HepG2 (cell line): ENCODE data around the gene XAB2. TPM values are rescaled to one million over a fixed set of nuclear protein-coding genes. Genes with fewer than 3 reads are reported as not detected.

Experiments
- ATAC-seq: fragments of 200-7000 bp; cut with Tn5 transposase; 3 replicates; pipeline ENCODE4 v1.9.1; 2020; ENCODE audit warnings: mild to moderate bottlenecking, moderate library complexity
- BruUV-seq: library from RNA; stranded (reverse); fragments of 400-500 nt; replicated peaks from 2 replicates; lab custom pipeline; 2021; lab: Mats Ljungman, UMichigan
- CTCF ChIA-PET: fragments of 300-600 bp; formaldehyde crosslinking; extraction: SDS; loops from one replicate; lab custom pipeline; 2021; ENCODE audit warnings: low total read pairs, inconsistent platforms, low intra/inter-chr PET ratio; lab: Yijun Ruan, JAX
- POLR2A ChIA-PET: fragments of 350-600 bp; sonication (Branson Sonifier 250); formaldehyde crosslinking; loops from one replicate; lab custom pipeline; 2020; ENCODE audit warnings: antibody characterized with exemption, inconsistent platforms; lab: Yijun Ruan, JAX
- DNase-seq: peaks from one replicate; pipeline ENCODE4 v3.0.0-alpha.2; 2015; ENCODE audit warnings: low spot score
- FAIRE-seq: peaks from 3 replicates; lab custom pipeline; 2011; peaks lifted over from hg19 to GRCh38; lab: Jason Lieb, UNC
- H2AFZ ChIP-seq: one replicate; pipeline ENCODE4 v1.6.1; 2011; ENCODE audit warnings: low read length, inconsistent platforms
- H3K27ac ChIP-seq: fragments of 300-600 bp; 3 replicates; pipeline ENCODE4 v1.8.0; 2011; ENCODE audit warnings: mixed run types, mild to moderate bottlenecking, mixed read lengths, low read length, inconsistent platforms; ENCODE audit not compliant: insufficient read depth; ENCODE audit errors: extremely low read length
- H3K27me3 ChIP-seq, 2 experiments: fragments of 200-600 bp in 1 of 2; 2 replicates in 1 of 2; 3 replicates in 1 of 2; pipeline versions ENCODE4 v1.6.0 to v1.8.0; 2011; ENCODE audit warnings: low read length in 2 of 2, mild to moderate bottlenecking in 2 of 2, moderate library complexity in 2 of 2, inconsistent platforms in 1 of 2; ENCODE audit not compliant: insufficient read depth in 2 of 2, control insufficient read depth in 1 of 2
- H3K36me3 ChIP-seq, 2 experiments: fragments of 200-600 bp in 1 of 2; replicated peaks in 1 of 2; 2 replicates in 1 of 2; 3 replicates in 1 of 2; pipeline versions ENCODE4 v1.5.1 to v1.8.0; 2011; ENCODE audit warnings: low read length in 2 of 2, inconsistent platforms in 1 of 2; ENCODE audit not compliant: insufficient read depth in 2 of 2, control insufficient read depth in 1 of 2
- H3K4me1 ChIP-seq: 2 replicates; pipeline ENCODE4 v1.5.1; 2012; ENCODE audit warnings: low read length, inconsistent platforms; ENCODE audit not compliant: insufficient read depth
- H3K4me2 ChIP-seq: 2 replicates; pipeline ENCODE4 v1.6.0; 2011; ENCODE audit warnings: low read depth, low read length, inconsistent platforms
- H3K4me3 ChIP-seq, 3 experiments: fragments of 200-600 bp in 1 of 3; sonication (generic), shearing (Covaris generic) in 1 of 3; replicated peaks in 1 of 3; 2 replicates each; pipeline ENCODE4 v1.5.1; 2011 to 2016; ENCODE audit warnings: low read length in 3 of 3, inconsistent platforms in 2 of 3, low read depth in 2 of 3, mild to moderate bottlenecking in 2 of 3, control low read depth in 1 of 3, mixed read lengths in 1 of 3; ENCODE audit not compliant: insufficient read depth in 1 of 3
- H3K79me2 ChIP-seq: one replicate; pipeline ENCODE4 v1.6.1; 2011; ENCODE audit warnings: low read length, inconsistent platforms; ENCODE audit not compliant: insufficient read depth
- H3K9ac ChIP-seq: 2 replicates; pipeline ENCODE4 v1.6.0; 2011; ENCODE audit warnings: mild to moderate bottlenecking, low read depth, low read length, inconsistent platforms; ENCODE audit not compliant: insufficient read depth
- H3K9me3 ChIP-seq: 2 replicates; pipeline ENCODE4 v1.5.1; 2012; ENCODE audit warnings: mild to moderate bottlenecking, low read length
- H4K20me1 ChIP-seq: 2 replicates; pipeline ENCODE4 v1.6.0; 2011; ENCODE audit warnings: inconsistent platforms, mild to moderate bottlenecking, low read length, moderate library complexity; ENCODE audit not compliant: insufficient read depth
- CBX5 ChIP-seq: sonication (generic); formaldehyde crosslinking; IDR thresholded peaks from 2 replicates; pipeline ENCODE4 v1.4.0; 2020; ENCODE audit warnings: missing genetic modification reagents, borderline replicate concordance
- ERF ChIP-seq: IDR thresholded peaks from 2 replicates; pipeline ENCODE4 v1.6.1; 2018; ENCODE audit warnings: missing biosample characterization, missing genetic modification reagents
- NFKB2 ChIP-seq: sonication (generic); formaldehyde crosslinking; IDR thresholded peaks from 2 replicates; pipeline ENCODE4 v1.4.0; 2020; ENCODE audit warnings: missing genetic modification reagents, borderline replicate concordance
- PAWR ChIP-seq: sonication (generic); formaldehyde crosslinking; IDR thresholded peaks from 2 replicates; pipeline ENCODE4 v1.4.0; 2020; ENCODE audit warnings: missing genetic modification reagents, mild to moderate bottlenecking, borderline replicate concordance
- SMARCE1 ChIP-seq: fragments of 450-650 bp; IDR thresholded peaks from 2 replicates; pipeline ENCODE4 v1.6.1; 2017; ENCODE audit warnings: borderline replicate concordance
- ZNF253 ChIP-seq: sonication (generic); formaldehyde crosslinking; IDR thresholded peaks from 2 replicates; pipeline ENCODE4 v1.8.0; 2022; ENCODE audit warnings: mild to moderate bottlenecking, missing genetic modification reagents, borderline replicate concordance
- ZNF672 ChIP-seq: sonication (generic); formaldehyde crosslinking; IDR thresholded peaks from 2 replicates; pipeline ENCODE4 v1.8.1; 2022; ENCODE audit warnings: missing genetic modification reagents
- WGBS: methylation state at CpG from one replicate; pipeline ENCODE4 v1.1.6; 2017; ENCODE audit warnings: low lambda C conversion rate; 5-methylcytosine and 5-hydroxymethylcytosine counted together
- in situ Hi-C: cut with HindIII; loops from 2 replicates; pipeline ENCODE4 v1.10.0; 2017; ENCODE audit warnings: low pct_unique_long_range_greater_than_20kb; ENCODE audit not compliant: extremely low pct_ligation_motif_present
- intact Hi-C: fragments of 100-400 bp; cut with micrococcal nuclease; formaldehyde crosslinking; loops from one replicate; pipeline ENCODE4 v1.10.0; 2022; ENCODE audit not compliant: unreplicated experiment
- polyA plus RNA-seq, 8 experiments: library from polyadenylated mRNA; depleted of rRNA in 3 of 8; stranded (reverse) in 7 of 8; unstranded in 1 of 8; fragments of >200 nt; fragmentation: Illumina TruSeq in 4 of 8; extraction: Trizol in 4 of 8; gene quantifications; 2 replicates each; pipeline versions ENCODE4 v1.2.1 to v1.2.3, GENCODE V29; 2011 to 2016; ENCODE audit warnings: low read depth in 4 of 8, missing spikeins in 1 of 8, mixed read lengths in 1 of 8; ENCODE audit not compliant: insufficient read depth in 1 of 8
- total RNA-seq, 5 experiments: library from RNA; depleted of rRNA; stranded (reverse); fragments of >200 nt; fragmentation: Illumina TruSeq; extraction: Trizol; gene quantifications; 2 replicates each; pipeline ENCODE4 v1.2.3, GENCODE V29; 2016; ENCODE audit warnings: low read depth in 1 of 5
- TF ChIP-seq, protein P1 (sequence below): sonication (generic); formaldehyde crosslinking; IDR thresholded peaks from 2 replicates; pipeline ENCODE4 v1.4.0; 2020; ENCODE audit warnings: missing genetic modification reagents, borderline replicate concordance

Gene XAB2
- total and polyA plus RNA-seq, 2 of the 13 experiments (the other 11 are each of a cell fraction or from before 2014, with no cell fraction given), result 6.2 to 23.9 TPM

DNA sequence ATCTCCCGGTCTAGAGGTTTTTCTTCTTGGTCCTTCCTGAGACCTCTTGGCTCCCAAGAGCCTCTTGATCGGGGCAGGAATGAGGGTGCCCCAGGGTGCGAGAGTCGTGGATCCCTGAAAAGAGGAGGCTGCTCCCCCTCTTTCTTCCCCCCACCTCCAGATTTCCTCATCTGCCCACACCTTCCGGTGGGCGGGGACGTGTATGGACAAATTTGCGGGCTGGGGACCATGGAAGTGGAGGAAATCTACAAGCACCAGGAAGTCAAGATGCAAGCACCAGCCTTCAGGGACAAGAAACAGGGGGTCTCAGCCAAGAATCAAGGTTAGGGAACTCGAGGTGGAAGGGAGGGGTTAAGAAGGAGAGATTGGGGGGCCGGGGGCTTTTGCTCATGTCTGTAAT, 47.5 kb upstream of the XAB2 start, which contains the start of gene MCEMP1:
Gene MCEMP1, plus strand, starts transcription at position 237 of the 400 bp plus-strand sequence. Its CDS starts 31 bp downstream, at position 268.
- no peaks in the 10 kb centered on the region for H4K20me1 ChIP-seq
- WGBS, result 16% methylated on average over 10 of the region's 10 CpGs
- no peak for FAIRE-seq
- no peak within 1 kb of the TSS for H2AFZ ChIP-seq
- H3K4me2 ChIP-seq, result no peak within 1 kb of the TSS
- peaks cover 33% of the 10 kb centered on the region for H3K4me1 ChIP-seq
- CTCF ChIA-PET, result no interaction called here
- DNase-seq, result no peak
- no peak for ATAC-seq
- no peak within 1 kb of the TSS for H3K4me3 ChIP-seq
- H3K36me3 ChIP-seq, result no peaks in the 10 kb centered on the region
- H3K27me3 ChIP-seq, result peaks cover 3 to 22% of the 10 kb centered on the region in 2 experiments; a peak in 2 of 5 replicates
- peaks cover 5% of the 10 kb centered on the region for H3K79me2 ChIP-seq
- H3K9me3 ChIP-seq, result no peaks in the 10 kb centered on the region
- POLR2A ChIA-PET, result no interaction called here
- BruUV-seq, result no TSS peak
- no peak within 1 kb of the TSS for H3K9ac ChIP-seq
- H3K27ac ChIP-seq, result no peak within 1 kb of the TSS
- intact Hi-C loops, result no loop called here
- in situ Hi-C loops, result no loop called here
- TF ChIP-seq, protein P1, sequence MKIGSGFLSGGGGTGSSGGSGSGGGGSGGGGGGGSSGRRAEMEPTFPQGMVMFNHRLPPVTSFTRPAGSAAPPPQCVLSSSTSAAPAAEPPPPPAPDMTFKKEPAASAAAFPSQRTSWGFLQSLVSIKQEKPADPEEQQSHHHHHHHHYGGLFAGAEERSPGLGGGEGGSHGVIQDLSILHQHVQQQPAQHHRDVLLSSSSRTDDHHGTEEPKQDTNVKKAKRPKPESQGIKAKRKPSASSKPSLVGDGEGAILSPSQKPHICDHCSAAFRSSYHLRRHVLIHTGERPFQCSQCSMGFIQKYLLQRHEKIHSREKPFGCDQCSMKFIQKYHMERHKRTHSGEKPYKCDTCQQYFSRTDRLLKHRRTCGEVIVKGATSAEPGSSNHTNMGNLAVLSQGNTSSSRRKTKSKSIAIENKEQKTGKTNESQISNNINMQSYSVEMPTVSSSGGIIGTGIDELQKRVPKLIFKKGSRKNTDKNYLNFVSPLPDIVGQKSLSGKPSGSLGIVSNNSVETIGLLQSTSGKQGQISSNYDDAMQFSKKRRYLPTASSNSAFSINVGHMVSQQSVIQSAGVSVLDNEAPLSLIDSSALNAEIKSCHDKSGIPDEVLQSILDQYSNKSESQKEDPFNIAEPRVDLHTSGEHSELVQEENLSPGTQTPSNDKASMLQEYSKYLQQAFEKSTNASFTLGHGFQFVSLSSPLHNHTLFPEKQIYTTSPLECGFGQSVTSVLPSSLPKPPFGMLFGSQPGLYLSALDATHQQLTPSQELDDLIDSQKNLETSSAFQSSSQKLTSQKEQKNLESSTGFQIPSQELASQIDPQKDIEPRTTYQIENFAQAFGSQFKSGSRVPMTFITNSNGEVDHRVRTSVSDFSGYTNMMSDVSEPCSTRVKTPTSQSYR (CRISPR knock-in tag), result no peak
- no peak for TF ChIP-seq ZNF672
- no peak for TF ChIP-seq PAWR (CRISPR knock-in tag)
- no peak for TF ChIP-seq SMARCE1
- no peak for TF ChIP-seq CBX5 (CRISPR knock-in tag)
- TF ChIP-seq ERF, result no peak
- no peak for TF ChIP-seq NFKB2 (CRISPR knock-in tag)
- no peak for TF ChIP-seq ZNF253 (CRISPR knock-in tag)
